GM12874 (cell line): Measurements from ENCODE around the gene BCAS4.

ENCODE experiments used
- CTCF ChIP-seq: IDR thresholded peaks from 2 replicates; pipeline ENCODE4 v1.5.1; 2011; ENCODE audit warnings: low read depth, mild to moderate bottlenecking, control low read depth, low read length, moderate library complexity; ENCODE audit not compliant: insufficient read depth

Gene BCAS4

DNA sequence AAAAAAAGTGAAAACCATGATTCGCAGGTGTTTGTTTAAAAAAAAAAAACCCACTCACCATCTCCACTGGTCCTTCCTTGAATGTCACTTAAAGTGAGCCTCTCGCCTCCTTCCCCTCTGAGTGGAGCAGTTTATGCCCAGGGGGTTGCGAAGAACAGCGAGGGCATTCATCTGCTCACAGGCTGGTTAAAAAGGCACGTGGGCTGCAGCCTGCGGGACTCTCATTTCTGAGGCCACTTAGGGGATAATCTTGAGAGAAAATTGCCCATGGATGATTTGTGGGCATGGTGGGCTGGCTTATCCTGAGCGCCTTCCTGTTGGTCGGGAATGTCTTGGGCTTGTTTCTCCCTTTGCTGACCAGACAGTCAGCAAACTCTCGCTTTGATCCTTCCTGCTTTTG, 18.9 kb downstream of the BCAS4 start:
- TF ChIP-seq CTCF, result no peak

DNA sequence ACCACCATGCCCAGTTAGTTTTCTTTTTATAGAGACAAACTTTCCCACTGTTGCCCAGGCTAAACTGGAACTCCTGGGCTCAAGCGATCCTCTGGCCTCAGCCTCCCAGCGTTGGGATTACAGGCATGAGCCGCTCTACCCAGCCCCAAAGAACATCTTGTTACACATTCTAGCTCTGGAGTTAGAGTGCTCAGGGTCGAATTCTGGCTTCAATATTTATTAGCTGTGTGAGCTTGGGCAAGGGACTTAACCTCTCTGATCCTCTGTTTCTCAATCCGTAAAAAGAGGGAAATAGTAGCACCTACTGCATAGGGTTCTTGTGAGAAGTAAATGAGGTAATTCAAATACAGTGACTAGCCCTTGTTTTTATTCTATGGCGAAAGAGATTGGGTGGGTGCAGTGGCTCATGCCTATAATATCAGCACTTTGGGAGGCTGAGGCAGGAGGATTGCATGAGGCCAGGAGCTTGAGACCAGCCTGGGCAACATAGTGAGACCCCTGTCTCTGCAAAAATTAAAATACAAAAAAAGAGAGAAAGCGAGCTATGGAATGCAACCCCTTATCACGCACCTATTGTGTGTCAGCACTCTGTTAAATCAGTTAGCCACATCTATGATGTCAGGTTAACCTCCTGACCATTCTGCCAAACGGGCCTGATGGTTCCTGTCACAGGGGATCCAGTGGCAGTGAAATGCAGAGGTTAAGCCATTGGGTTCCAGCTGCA, 19.7 kb downstream of the BCAS4 start:
- TF ChIP-seq CTCF, result no peak

GRCh38 chr20:50815162-50815989, 20.5 kb downstream of the BCAS4 start:
- no peak for TF ChIP-seq CTCF

DNA sequence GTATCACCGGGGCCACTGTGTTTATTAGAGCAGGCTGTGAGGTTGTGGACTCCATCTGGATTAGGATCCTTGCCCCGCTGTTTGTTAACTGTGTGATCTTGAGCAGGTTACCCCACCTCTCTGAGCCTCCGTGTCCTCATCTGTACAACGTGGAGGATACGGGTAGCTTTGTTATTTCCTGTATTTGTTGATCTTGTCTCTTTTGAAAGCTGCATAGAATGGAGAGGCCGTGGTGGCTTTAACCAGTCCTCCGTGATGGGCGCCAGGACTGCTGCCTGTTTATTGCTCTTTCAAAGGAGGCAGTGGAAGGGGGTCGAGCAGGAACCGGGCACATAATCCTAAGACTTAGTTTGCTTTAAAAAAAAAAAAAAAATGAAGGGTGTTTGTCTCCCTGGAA, 22.9 kb downstream of the BCAS4 start:
- no peak for TF ChIP-seq CTCF

DNA sequence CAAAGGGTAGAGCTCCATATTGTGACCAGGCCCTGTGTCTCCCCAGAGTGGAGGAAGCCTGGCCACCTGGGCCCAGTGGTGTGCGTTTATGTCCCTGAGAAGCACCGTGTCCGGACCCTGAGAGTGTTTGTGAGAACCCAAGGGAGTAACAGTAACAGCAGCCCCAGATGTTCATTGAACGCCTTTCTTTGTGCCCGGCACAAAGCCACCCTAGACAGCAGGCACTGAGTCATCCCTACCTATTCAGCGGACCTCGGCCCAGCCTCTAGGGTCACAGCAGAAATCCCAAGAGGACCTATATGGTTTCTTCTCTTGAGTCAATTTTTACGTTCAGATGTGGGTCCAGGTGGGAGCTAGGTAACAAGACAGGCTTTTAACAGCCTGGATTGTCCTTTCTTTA, 24.5 kb downstream of the BCAS4 start:
- TF ChIP-seq CTCF, result no peak

GRCh38 chr20:50820515-50821256, 25.8 kb downstream of the BCAS4 start:
- no peak for TF ChIP-seq CTCF
